Suprapubic skin (tissue), 4 donors: ENCODE data around the gene ARHGEF3.

Source experiments
- EP300 ChIP-seq: sonication (generic); formaldehyde crosslinking; IDR thresholded peaks from one replicate; pipeline ENCODE4 v1.6.1; 2017; ENCODE audit warnings: antibody characterized with exemption
- POLR2A ChIP-seq, 2 donors: fragments of 450-650 bp; IDR thresholded peaks; one replicate each; pipeline ENCODE4 v1.6.1; 2017; ENCODE audit warnings: antibody characterized with exemption in 2 of 2, mild to moderate bottlenecking in 2 of 2, moderate library complexity in 2 of 2
- POLR2AphosphoS5 ChIP-seq, 3 donors: sonication (generic); formaldehyde crosslinking; IDR thresholded peaks; one replicate each; pipeline ENCODE4 v1.6.1; 2017; ENCODE audit warnings: antibody characterized with exemption in 3 of 3
- TF ChIP-seq, protein P1 (sequence below), 2 donors: fragments of 200-600 bp in 1 of 2; fragments of 450-650 bp in 1 of 2; sonication (generic) in 1 of 2; IDR thresholded peaks; one replicate each; pipeline ENCODE4 v1.5.1; 2016 to 2019; ENCODE audit warnings: antibody characterized with exemption in 2 of 2, mild to moderate bottlenecking in 1 of 2, moderate library complexity in 1 of 2

DNA sequence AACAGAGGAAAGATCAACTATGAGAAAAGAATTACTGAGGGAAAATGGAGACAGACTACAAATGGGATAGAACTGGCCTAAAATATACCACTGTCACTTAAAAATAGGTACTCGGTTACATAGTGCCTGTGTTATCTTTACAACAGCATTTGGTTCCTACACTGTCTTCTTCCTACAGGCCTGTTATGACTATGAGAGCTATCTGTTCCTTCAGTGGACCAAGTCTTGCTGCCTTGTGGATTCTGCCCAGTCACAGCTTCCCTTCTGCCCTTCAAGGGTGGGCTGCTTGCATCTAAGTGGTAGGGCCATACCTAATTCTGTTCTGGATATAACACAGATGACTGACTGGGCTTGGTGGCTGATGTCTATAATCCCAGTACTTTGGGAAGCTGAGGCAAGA, 13.8 kb upstream of the ARHGEF3 start:
- TF ChIP-seq, protein P1, sequence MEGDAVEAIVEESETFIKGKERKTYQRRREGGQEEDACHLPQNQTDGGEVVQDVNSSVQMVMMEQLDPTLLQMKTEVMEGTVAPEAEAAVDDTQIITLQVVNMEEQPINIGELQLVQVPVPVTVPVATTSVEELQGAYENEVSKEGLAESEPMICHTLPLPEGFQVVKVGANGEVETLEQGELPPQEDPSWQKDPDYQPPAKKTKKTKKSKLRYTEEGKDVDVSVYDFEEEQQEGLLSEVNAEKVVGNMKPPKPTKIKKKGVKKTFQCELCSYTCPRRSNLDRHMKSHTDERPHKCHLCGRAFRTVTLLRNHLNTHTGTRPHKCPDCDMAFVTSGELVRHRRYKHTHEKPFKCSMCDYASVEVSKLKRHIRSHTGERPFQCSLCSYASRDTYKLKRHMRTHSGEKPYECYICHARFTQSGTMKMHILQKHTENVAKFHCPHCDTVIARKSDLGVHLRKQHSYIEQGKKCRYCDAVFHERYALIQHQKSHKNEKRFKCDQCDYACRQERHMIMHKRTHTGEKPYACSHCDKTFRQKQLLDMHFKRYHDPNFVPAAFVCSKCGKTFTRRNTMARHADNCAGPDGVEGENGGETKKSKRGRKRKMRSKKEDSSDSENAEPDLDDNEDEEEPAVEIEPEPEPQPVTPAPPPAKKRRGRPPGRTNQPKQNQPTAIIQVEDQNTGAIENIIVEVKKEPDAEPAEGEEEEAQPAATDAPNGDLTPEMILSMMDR (IDR thresholded peaks at IDR 0.05): no peak
- TF ChIP-seq EP300 (no peak), POLR2AphosphoS5 (IDR thresholded peaks at IDR 0.05) (no peak), POLR2A (IDR thresholded peaks at IDR 0.05) (no peak)
